Choroid plexus epithelial cell (primary cell): ENCODE results near the gene CLCA2.

Experiments
- DNase-seq: peaks from one replicate; pipeline ENCODE4 v3.0.0-alpha.2; 2010; ENCODE audit warnings: low read depth
- H3K4me3 ChIP-seq: 2 replicates; pipeline ENCODE4 v1.5.1; 2011; ENCODE audit warnings: low read depth, mild to moderate bottlenecking, control low read depth, low read length, moderate library complexity
- TF ChIP-seq, protein P1 (sequence below): conservative IDR thresholded peaks from 2 replicates; pipeline ENCODE4 v1.5.1; 2011; ENCODE audit warnings: low read depth, mild to moderate bottlenecking, control low read depth, inconsistent platforms, low read length, moderate library complexity

CLCA2 gene

GRCh38 chr1:86453664-86454063 lies 29.7 kb downstream of the CLCA2 start:
- H3K4me3 ChIP-seq: no peak overlapping the region
- TF ChIP-seq, protein P1, sequence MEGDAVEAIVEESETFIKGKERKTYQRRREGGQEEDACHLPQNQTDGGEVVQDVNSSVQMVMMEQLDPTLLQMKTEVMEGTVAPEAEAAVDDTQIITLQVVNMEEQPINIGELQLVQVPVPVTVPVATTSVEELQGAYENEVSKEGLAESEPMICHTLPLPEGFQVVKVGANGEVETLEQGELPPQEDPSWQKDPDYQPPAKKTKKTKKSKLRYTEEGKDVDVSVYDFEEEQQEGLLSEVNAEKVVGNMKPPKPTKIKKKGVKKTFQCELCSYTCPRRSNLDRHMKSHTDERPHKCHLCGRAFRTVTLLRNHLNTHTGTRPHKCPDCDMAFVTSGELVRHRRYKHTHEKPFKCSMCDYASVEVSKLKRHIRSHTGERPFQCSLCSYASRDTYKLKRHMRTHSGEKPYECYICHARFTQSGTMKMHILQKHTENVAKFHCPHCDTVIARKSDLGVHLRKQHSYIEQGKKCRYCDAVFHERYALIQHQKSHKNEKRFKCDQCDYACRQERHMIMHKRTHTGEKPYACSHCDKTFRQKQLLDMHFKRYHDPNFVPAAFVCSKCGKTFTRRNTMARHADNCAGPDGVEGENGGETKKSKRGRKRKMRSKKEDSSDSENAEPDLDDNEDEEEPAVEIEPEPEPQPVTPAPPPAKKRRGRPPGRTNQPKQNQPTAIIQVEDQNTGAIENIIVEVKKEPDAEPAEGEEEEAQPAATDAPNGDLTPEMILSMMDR: no peak
- DNase-seq: no peak

GRCh38 chr1:86455073-86455472 lies 31.1 kb downstream of the CLCA2 start:
- H3K4me3 ChIP-seq: no peak overlapping the region
- TF ChIP-seq, protein P1: no peak
- DNase-seq: no peak

- DNase-seq: no peak
- no peak overlapping the region for H3K4me3 ChIP-seq
- TF ChIP-seq, protein P1: no peak
Observed at GRCh38 chr1:86460998-86461397, 37.0 kb downstream of the CLCA2 start.

DNA sequence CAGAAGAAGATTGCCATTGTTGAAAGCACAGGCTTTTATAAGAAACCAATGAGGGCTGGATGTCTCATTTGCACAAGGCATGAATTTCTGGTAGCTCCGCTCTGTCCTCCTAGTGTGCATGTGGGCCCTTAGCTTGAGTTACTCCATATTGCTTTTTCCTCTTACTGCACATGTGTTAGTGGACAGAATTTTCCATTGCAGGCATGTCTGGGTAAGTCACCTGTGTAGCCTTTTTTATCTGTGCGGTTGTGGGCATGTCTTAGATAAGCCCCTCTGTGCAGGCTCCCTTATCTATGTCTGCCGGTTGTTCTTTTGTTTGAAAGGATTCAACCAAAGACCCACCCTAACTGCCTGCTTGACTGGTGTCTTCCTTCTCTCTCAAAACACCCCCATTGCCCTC lies 37.5 kb downstream of the CLCA2 start:
- no peak for DNase-seq
- H3K4me3 ChIP-seq: no peak overlapping the region
- TF ChIP-seq, protein P1: no peak

DNA sequence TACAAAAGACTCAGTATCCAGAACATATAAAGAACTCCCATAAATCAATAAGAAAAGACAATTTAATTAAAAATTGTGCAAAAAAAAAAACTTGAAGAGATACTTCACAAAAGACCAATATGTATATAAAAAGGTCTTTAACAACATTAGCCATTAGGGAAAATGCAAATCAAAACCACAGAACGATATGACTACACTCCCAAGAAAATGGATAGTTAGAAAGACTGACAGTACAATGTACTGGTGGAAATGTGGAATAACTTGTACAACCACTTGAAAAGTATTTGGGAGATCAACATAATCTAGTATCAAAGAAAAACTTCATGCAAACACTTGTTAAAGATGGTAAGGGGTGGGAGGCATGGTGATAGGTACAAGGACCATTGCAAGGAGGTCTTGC lies 40.8 kb downstream of the CLCA2 start:
- DNase-seq: no peak
- TF ChIP-seq, protein P1: no peak
- no peak overlapping the region for H3K4me3 ChIP-seq

DNA sequence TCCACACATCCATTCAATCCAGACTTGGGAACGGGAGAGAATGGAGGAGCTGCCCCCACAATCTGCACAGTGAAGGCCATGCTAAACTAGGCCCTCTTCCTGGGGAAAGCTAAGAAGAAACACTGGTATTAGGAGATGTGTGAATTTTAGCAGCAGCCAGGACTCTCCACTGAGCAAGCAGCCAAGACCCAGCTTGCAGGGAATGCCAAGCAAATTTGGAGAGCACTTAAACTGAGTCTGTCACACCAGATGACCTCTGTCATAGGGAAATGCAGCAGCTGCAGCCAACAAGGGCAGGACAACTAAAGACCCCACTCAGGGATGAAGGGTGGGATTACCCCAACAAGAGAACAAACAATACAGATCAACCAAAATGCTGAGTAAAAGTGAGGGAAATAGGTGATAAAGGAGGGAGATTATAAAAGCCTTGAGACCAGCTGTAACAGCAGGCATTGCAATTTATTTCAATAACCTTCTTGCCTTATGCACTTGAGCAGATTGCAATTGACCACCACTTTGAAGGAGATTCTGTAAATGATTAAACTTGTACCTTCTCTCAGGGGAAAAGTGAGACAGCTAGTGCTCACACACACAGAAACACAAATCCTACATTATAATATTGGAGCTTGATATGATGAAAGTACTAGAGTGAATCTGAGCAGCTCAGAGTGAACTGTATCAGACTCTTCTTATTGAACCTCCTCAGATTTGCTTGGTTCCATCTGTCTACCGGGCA lies 42.3 kb downstream of the CLCA2 start:
- no peak for DNase-seq
- no peak overlapping the region for H3K4me3 ChIP-seq
- TF ChIP-seq, protein P1: no peak

DNA sequence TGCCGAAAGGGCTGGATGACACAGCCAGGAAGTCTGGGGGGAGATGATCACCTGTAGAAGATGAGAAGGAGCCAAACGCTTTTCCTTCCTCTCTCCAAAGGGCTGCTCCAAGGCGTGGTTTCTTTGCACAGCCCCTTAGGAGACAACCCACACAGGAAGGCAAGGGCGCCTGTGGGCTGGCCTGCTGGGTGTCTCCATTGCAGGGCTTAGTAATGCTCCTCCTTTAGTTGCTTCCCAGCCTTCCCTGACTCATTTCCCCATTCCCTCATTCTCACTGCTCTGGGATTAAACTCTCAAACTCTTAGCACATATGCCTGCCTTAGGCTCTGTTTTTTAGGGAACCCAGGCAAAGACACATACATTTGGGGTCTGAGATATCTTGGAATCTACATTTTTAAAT lies 43.0 kb downstream of the CLCA2 start:
- DNase-seq: no peak
- H3K4me3 ChIP-seq: no peak overlapping the region
- TF ChIP-seq, protein P1: no peak
